Cardiac muscle cell (in vitro differentiated cells and primary cell): Measurements from ENCODE around the gene THAP11. TPM values are rescaled to one million over a fixed set of nuclear protein-coding genes. Genes with fewer than 3 reads are reported as not detected.
"Not testable (repeated sequence)": the region's sequence is repeated elsewhere in the genome, so short reads cannot be mapped to it uniquely, and the experiment has no call there.

Source experiments
- DNase-seq, 2 donors: peaks; one replicate each; pipeline versions ENCODE4 v3.0.0 to v3.0.0-alpha.2; 2010 to 2017; ENCODE audit warnings: low read depth in 1 of 2, low spot score in 1 of 2
- H3K27ac ChIP-seq: fragments of 200-600 bp; sonication (generic); 2 replicates; pipeline ENCODE4 v1.5.1; 2016
- H3K27me3 ChIP-seq: fragments of 200-600 bp; sonication (generic); 2 replicates; pipeline ENCODE4 v1.6.0; 2016; ENCODE audit warnings: control low read depth
- H3K36me3 ChIP-seq: fragments of 200-600 bp; sonication (generic); 2 replicates; pipeline ENCODE4 v1.5.1; 2016; ENCODE audit warnings: control low read depth
- H3K4me1 ChIP-seq: fragments of 200-600 bp; sonication (generic); 2 replicates; pipeline ENCODE4 v1.8.1; 2017; ENCODE audit warnings: low read depth, mild to moderate bottlenecking, mixed run types
- H3K4me3 ChIP-seq: fragments of 200-600 bp; sonication (generic); 2 replicates; pipeline ENCODE4 v1.5.1; 2016; ENCODE audit warnings: mild to moderate bottlenecking
- H3K9me3 ChIP-seq: fragments of 200-600 bp; sonication (generic); 2 replicates; pipeline ENCODE4 v1.5.1; 2017; ENCODE audit warnings: low read depth, mild to moderate bottlenecking, control low read depth
- polyA plus RNA-seq: library from polyadenylated mRNA; unstranded; fragments of >200 nt; fragmentation: Nextera tagmentation; extraction: Ambion mirVana; gene quantifications from 2 replicates; pipeline ENCODE4 v1.2.1, GENCODE V29; 2016
- total RNA-seq: library from RNA; depleted of rRNA; stranded (reverse); fragments of >200 nt; gene quantifications from 2 replicates; pipeline ENCODE4 v1.2.3, GENCODE V29; 2016
- TF ChIP-seq, protein P1 (sequence below): IDR thresholded peaks from 2 replicates; pipeline ENCODE4 v1.5.1; 2012; ENCODE audit warnings: low read depth, mild to moderate bottlenecking, low read length

Gene THAP11
- total and polyA plus RNA-seq, 2 experiments from 2014 or later: 61.3 to 80.7 TPM

GRCh38 chr16:67860589-67861398 is 18.7 kb downstream of the THAP11 start:
- Histone ChIP-seq H3K36me3 (peaks cover 3% of the 10 kb centered on the region), H3K27ac (no peak overlapping the region), H3K9me3 (no peaks in the 10 kb centered on the region), H3K4me3 (no peak overlapping the region), H3K27me3 (no peaks in the 10 kb centered on the region), H3K4me1 (peaks cover 12% of the 10 kb centered on the region)
- TF ChIP-seq, protein P1, sequence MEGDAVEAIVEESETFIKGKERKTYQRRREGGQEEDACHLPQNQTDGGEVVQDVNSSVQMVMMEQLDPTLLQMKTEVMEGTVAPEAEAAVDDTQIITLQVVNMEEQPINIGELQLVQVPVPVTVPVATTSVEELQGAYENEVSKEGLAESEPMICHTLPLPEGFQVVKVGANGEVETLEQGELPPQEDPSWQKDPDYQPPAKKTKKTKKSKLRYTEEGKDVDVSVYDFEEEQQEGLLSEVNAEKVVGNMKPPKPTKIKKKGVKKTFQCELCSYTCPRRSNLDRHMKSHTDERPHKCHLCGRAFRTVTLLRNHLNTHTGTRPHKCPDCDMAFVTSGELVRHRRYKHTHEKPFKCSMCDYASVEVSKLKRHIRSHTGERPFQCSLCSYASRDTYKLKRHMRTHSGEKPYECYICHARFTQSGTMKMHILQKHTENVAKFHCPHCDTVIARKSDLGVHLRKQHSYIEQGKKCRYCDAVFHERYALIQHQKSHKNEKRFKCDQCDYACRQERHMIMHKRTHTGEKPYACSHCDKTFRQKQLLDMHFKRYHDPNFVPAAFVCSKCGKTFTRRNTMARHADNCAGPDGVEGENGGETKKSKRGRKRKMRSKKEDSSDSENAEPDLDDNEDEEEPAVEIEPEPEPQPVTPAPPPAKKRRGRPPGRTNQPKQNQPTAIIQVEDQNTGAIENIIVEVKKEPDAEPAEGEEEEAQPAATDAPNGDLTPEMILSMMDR: no peak
- no peak for DNase-seq

DNA sequence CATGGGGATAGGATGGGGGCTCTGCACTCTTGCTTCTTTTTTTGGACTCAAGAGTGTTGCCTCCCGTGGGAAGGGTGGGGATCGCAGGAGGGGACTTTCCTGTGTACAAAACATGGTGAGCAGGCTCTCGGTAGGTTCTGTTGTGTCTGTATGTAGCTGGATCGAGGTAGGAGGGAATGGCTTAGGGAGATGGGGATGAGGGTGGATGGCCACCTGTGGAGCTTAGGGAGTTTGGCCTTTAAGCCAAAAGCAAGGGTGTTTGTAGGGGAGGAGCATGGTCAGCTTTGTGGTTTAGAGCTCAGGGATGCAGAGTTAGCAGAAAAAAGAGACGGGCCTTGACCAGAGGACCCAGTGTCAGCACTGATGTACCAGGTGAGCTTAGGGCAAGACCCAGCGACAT is 19.8 kb downstream of the THAP11 start:
- Histone ChIP-seq H3K4me3 (no peak overlapping the region), H3K36me3 (peaks cover 6% of the 10 kb centered on the region), H3K4me1 (peaks cover 12% of the 10 kb centered on the region), H3K27me3 (no peaks in the 10 kb centered on the region), H3K9me3 (no peaks in the 10 kb centered on the region), H3K27ac (no peak overlapping the region)
- DNase-seq: no peak
- TF ChIP-seq, protein P1: no peak

- Histone ChIP-seq H3K36me3 (peaks cover 11% of the 10 kb centered on the region), H3K4me1 (peaks cover 8% of the 10 kb centered on the region), H3K4me3 (no peak overlapping the region), H3K9me3 (no peaks in the 10 kb centered on the region), H3K27ac (peak overlapping the region; percentile 65), H3K27me3 (no peaks in the 10 kb centered on the region)
- TF ChIP-seq, protein P1: no peak
- peak; percentile 60 to 68 for DNase-seq
Measured at GRCh38 chr16:67862623-67863583, 20.8 kb downstream of the THAP11 start.

DNA sequence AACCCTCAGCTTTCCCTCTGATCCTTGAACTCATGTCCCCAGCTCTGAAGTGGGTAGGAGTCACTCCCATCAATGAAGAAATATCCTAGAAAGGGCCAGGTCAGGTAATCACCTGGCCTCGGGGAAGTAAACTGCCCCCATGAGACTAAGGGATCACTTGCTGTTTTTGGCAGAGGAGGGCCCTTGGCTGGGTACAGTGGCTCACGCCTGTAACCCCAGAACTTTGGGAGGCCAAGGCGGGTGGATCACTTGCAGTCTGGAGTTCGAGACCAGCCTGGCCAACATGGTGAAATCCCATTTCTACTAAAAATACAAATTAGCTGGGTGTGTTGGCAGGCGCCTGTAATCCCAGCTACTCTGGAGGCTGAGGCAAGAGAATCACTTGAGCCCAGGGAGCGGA is 21.9 kb downstream of the THAP11 start:
- not testable (repeated sequence) for H3K4me3 ChIP-seq, DNase-seq, H3K4me1 ChIP-seq, H3K9me3 ChIP-seq, H3K27me3 ChIP-seq, H3K27ac ChIP-seq
- peaks cover 18% of the 10 kb centered on the region for H3K36me3 ChIP-seq

DNA sequence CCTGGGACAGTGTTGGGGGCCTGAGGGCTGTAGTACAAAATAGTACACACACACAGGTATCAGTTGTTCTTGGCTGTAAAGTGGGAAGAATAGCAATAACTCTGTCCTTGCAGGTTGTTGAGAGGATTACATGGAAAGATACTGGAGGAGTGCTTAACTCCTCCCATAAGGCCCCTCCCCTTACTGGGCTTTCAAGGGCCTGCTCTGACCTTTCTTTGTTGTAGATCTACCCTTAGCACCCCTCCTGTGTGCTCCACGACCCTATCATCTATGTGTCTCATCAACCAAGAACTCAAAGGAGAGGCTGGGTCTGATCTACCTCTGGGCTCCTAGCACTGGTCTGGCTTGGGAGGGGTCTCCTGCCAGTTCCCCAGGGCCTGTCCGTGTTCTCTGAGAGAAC is 22.5 kb downstream of the THAP11 start:
- DNase-seq: no peak
- TF ChIP-seq, protein P1: no peak
- H3K4me3 ChIP-seq: no peak overlapping the region
- no peak overlapping the region for H3K27ac ChIP-seq
- H3K4me1 ChIP-seq: peaks cover 8% of the 10 kb centered on the region
- no peaks in the 10 kb centered on the region for H3K9me3 ChIP-seq
- H3K36me3 ChIP-seq: peaks cover 18% of the 10 kb centered on the region
- no peaks in the 10 kb centered on the region for H3K27me3 ChIP-seq
